Measurements from ENCODE around the gene CNOT3. TPM values are rescaled to one million over a fixed set of nuclear protein-coding genes. Genes with fewer than 3 reads are reported as not detected.

Gene CNOT3
- polyA plus RNA-seq, 1 of the 3 experiments (the other 2 are of a cell fraction), result 14.2 TPM

DNA sequence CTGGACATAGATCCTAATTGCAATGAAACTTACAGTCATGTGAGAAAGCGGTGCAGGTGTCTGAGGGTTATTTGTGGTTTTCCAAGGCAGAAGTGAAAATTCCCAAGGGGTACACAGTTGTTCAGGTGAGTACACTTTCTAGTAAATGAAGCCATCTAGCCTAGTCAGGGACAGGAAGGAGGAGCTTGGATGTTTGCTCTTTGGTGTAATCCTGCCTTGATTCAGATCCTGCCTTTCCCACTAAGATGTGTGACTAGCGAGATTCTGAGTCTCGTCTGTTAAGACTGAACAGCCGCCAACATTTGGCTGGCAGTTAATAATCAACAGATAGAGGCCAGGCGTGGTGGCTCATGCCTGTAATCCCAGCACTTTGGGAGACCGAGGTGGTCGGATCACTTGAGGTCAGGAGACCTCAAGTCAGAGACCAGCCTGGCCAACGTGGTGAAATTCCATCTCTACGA, 65.6 kb downstream of the CNOT3 start:
- H3K9me3 ChIP-seq, result no peaks in the 10 kb centered on the region
- CTCF ChIA-PET, result interaction anchor here (2.0 kb wide), 1 partner anchor 35 kb away, joined by 6 read pairs; no protein-coding TSS in a partner anchor
- POLR2A ChIA-PET, result interaction anchor here (4.8 kb wide), 1 partner anchor 7 kb away, joined by 27 read pairs; no protein-coding TSS in a partner anchor
- H3K27ac ChIP-seq (ENCODE audit: low read depth in 2 of 2, low read length in 1 of 2), result peak overlapping the region in 1 of 2 experiments; percentile 4; a peak in 1 of 4 replicates
- H3K9ac ChIP-seq, result peak overlapping the region; percentile 85
- TF ChIP-seq, protein P1, sequence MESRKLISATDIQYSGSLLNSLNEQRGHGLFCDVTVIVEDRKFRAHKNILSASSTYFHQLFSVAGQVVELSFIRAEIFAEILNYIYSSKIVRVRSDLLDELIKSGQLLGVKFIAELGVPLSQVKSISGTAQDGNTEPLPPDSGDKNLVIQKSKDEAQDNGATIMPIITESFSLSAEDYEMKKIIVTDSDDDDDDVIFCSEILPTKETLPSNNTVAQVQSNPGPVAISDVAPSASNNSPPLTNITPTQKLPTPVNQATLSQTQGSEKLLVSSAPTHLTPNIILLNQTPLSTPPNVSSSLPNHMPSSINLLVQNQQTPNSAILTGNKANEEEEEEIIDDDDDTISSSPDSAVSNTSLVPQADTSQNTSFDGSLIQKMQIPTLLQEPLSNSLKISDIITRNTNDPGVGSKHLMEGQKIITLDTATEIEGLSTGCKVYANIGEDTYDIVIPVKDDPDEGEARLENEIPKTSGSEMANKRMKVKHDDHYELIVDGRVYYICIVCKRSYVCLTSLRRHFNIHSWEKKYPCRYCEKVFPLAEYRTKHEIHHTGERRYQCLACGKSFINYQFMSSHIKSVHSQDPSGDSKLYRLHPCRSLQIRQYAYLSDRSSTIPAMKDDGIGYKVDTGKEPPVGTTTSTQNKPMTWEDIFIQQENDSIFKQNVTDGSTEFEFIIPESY (IDR thresholded peaks at IDR 0.05; ENCODE audit: borderline replicate concordance, low read depth), result no peak
- TF ChIP-seq, protein P2, sequence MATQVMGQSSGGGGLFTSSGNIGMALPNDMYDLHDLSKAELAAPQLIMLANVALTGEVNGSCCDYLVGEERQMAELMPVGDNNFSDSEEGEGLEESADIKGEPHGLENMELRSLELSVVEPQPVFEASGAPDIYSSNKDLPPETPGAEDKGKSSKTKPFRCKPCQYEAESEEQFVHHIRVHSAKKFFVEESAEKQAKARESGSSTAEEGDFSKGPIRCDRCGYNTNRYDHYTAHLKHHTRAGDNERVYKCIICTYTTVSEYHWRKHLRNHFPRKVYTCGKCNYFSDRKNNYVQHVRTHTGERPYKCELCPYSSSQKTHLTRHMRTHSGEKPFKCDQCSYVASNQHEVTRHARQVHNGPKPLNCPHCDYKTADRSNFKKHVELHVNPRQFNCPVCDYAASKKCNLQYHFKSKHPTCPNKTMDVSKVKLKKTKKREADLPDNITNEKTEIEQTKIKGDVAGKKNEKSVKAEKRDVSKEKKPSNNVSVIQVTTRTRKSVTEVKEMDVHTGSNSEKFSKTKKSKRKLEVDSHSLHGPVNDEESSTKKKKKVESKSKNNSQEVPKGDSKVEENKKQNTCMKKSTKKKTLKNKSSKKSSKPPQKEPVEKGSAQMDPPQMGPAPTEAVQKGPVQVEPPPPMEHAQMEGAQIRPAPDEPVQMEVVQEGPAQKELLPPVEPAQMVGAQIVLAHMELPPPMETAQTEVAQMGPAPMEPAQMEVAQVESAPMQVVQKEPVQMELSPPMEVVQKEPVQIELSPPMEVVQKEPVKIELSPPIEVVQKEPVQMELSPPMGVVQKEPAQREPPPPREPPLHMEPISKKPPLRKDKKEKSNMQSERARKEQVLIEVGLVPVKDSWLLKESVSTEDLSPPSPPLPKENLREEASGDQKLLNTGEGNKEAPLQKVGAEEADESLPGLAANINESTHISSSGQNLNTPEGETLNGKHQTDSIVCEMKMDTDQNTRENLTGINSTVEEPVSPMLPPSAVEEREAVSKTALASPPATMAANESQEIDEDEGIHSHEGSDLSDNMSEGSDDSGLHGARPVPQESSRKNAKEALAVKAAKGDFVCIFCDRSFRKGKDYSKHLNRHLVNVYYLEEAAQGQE (IDR thresholded peaks at IDR 0.05; ENCODE audit: low read depth, low read length), result no peak
- TF ChIP-seq, protein P3, sequence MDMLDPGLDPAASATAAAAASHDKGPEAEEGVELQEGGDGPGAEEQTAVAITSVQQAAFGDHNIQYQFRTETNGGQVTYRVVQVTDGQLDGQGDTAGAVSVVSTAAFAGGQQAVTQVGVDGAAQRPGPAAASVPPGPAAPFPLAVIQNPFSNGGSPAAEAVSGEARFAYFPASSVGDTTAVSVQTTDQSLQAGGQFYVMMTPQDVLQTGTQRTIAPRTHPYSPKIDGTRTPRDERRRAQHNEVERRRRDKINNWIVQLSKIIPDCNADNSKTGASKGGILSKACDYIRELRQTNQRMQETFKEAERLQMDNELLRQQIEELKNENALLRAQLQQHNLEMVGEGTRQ (IDR thresholded peaks at IDR 0.05; ENCODE audit: borderline replicate concordance, low read depth, low read length), result no peak
- no peak for TF ChIP-seq CHD2 (IDR thresholded peaks at IDR 0.05; ENCODE audit: low read length, partially characterized antibody)
- TF ChIP-seq, protein P4, sequence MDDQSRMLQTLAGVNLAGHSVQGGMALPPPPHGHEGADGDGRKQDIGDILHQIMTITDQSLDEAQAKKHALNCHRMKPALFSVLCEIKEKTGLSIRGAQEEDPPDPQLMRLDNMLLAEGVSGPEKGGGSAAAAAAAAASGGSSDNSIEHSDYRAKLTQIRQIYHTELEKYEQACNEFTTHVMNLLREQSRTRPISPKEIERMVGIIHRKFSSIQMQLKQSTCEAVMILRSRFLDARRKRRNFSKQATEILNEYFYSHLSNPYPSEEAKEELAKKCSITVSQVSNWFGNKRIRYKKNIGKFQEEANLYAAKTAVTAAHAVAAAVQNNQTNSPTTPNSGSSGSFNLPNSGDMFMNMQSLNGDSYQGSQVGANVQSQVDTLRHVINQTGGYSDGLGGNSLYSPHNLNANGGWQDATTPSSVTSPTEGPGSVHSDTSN (IDR thresholded peaks at IDR 0.05), result no peak
- H3K4me3 ChIP-seq (ENCODE audit: low read depth in 2 of 2, low read length in 1 of 2), result peak overlapping the region; percentile 0 to 86; a peak in 2 of 4 replicates
- H2AFZ ChIP-seq (ENCODE audit: low read depth), result no peak overlapping the region
- 64% methylated on average over 9 of the region's 9 CpGs for WGBS (ENCODE audit: low lambda C conversion rate)
- H3K36me3 ChIP-seq (replicated peaks in 1 of 2; ENCODE audit: control insufficient read depth in 1 of 2, insufficient read depth in 2 of 2, low read length in 1 of 2), result peaks cover 60 to 65% of the 10 kb centered on the region in 2 experiments
- H3K4me1 ChIP-seq (ENCODE audit: control insufficient read depth in 1 of 2, insufficient read depth in 2 of 2, low read depth in 1 of 2, low read length in 1 of 2), result peaks cover 36 to 37% of the 10 kb centered on the region in 2 experiments
- peaks cover 56% of the 10 kb centered on the region for H3F3A ChIP-seq (replicated peaks; ENCODE audit: insufficient read depth)
- no peaks in the 10 kb centered on the region for H3K9me2 ChIP-seq
- peaks cover 72% of the 10 kb centered on the region for H4K20me1 ChIP-seq (ENCODE audit: insufficient read depth)
- H3K4me2 ChIP-seq, result peak overlapping the region; percentile 97
- DNase-seq, result no peak
- no peaks in the 10 kb centered on the region for H3K27me3 ChIP-seq (ENCODE audit: insufficient read depth)
- peaks cover 64% of the 10 kb centered on the region for H3K79me2 ChIP-seq (ENCODE audit: insufficient read depth)
